H9 (cell line): ENCODE data around the gene KLHL21. TPM values are rescaled to one million over a fixed set of nuclear protein-coding genes. Genes with fewer than 3 reads are reported as not detected.
A peak's percentile ranks its signal among the peaks of the same experiment; 100 is the strongest.

Experiments used
- DNase-seq: peaks from one replicate; pipeline ENCODE4 v3.0.0-alpha.2; 2017
- H2AFZ ChIP-seq: one replicate; pipeline ENCODE4 v1.6.1; 2013; ENCODE audit warnings: mild to moderate bottlenecking, low read length, control low read depth, moderate library complexity
- H2AK5ac ChIP-seq: 2 replicates; pipeline ENCODE4 v1.6.1; 2013; ENCODE audit warnings: low read length, control low read depth, mixed read lengths; ENCODE audit not compliant: insufficient read length
- H2BK120ac ChIP-seq: one replicate; pipeline ENCODE4 v1.6.1; 2013; ENCODE audit warnings: low read depth, mild to moderate bottlenecking, low read length, control low read depth, inconsistent platforms; ENCODE audit not compliant: poor library complexity, severe bottlenecking
- H2BK12ac ChIP-seq: 2 replicates; pipeline ENCODE4 v1.6.1; 2013; ENCODE audit warnings: low read length, control low read depth, mixed read lengths, low read depth; ENCODE audit not compliant: insufficient read length
- H2BK15ac ChIP-seq: 2 replicates; pipeline ENCODE4 v1.6.1; 2013; ENCODE audit warnings: low read depth, low read length, control low read depth
- H2BK20ac ChIP-seq: one replicate; pipeline ENCODE4 v1.6.1; 2013; ENCODE audit warnings: low read depth, mild to moderate bottlenecking, low read length, control low read depth, inconsistent platforms; ENCODE audit not compliant: poor library complexity, severe bottlenecking
- H2BK5ac ChIP-seq: 2 replicates; pipeline ENCODE4 v1.6.1; 2013; ENCODE audit warnings: low read length, control low read depth, mixed read lengths; ENCODE audit not compliant: insufficient read length
- H3K14ac ChIP-seq: 2 replicates; pipeline ENCODE4 v1.6.1; 2013; ENCODE audit warnings: low read length, control low read depth; ENCODE audit not compliant: insufficient read depth
- H3K18ac ChIP-seq: 2 replicates; pipeline ENCODE4 v1.6.1; 2013; ENCODE audit warnings: low read depth, mild to moderate bottlenecking, mixed read lengths, low read length, control low read depth; ENCODE audit not compliant: insufficient read length
- H3K23ac ChIP-seq: 2 replicates; pipeline ENCODE4 v1.6.1; 2013; ENCODE audit warnings: low read length, control low read depth, mixed read lengths, low read depth; ENCODE audit not compliant: insufficient read length
- H3K23me2 ChIP-seq: 2 replicates; pipeline ENCODE4 v1.6.1; 2013; ENCODE audit warnings: low read depth, mild to moderate bottlenecking, mixed read lengths, low read length, control low read depth; ENCODE audit not compliant: insufficient read length, poor library complexity, severe bottlenecking
- H3K27ac ChIP-seq: 2 replicates; pipeline ENCODE4 v1.5.1; 2013; ENCODE audit warnings: low read length, control low read depth, mixed read lengths, low read depth; ENCODE audit not compliant: insufficient read length
- H3K27me3 ChIP-seq: 2 replicates; pipeline ENCODE4 v1.6.1; 2013; ENCODE audit warnings: low read length, control low read depth, inconsistent platforms; ENCODE audit not compliant: insufficient read depth
- H3K4ac ChIP-seq: 2 replicates; pipeline ENCODE4 v1.6.1; 2013; ENCODE audit warnings: low read depth, mild to moderate bottlenecking, control low read depth, inconsistent platforms, low read length, moderate library complexity
- H3K4me1 ChIP-seq: 2 replicates; pipeline ENCODE4 v1.6.1; 2013; ENCODE audit warnings: low read length, control low read depth, inconsistent platforms; ENCODE audit not compliant: insufficient read depth
- H3K4me2 ChIP-seq: 2 replicates; pipeline ENCODE4 v1.6.1; 2013; ENCODE audit warnings: low read length, control low read depth, mixed read lengths; ENCODE audit not compliant: insufficient read length, insufficient read depth
- H3K56ac ChIP-seq: 2 replicates; pipeline ENCODE4 v1.6.1; 2013; ENCODE audit warnings: low read depth, mild to moderate bottlenecking, mixed read lengths, low read length, control low read depth; ENCODE audit not compliant: insufficient read length
- H3K79me1 ChIP-seq: 2 replicates; pipeline ENCODE4 v1.6.1; 2013; ENCODE audit warnings: low read depth, mild to moderate bottlenecking, moderate library complexity, low read length, control low read depth, inconsistent platforms; ENCODE audit not compliant: insufficient read depth, poor library complexity, severe bottlenecking
- H3K79me2 ChIP-seq: 2 replicates; pipeline ENCODE4 v1.6.1; 2013; ENCODE audit warnings: low read length, control low read depth, inconsistent platforms; ENCODE audit not compliant: insufficient read depth
- H3K9ac ChIP-seq: 2 replicates; pipeline ENCODE4 v1.6.1; 2013; ENCODE audit warnings: low read length, control low read depth, mixed read lengths; ENCODE audit not compliant: insufficient read length; ENCODE audit errors: extremely low read depth
- H3K9me3 ChIP-seq: one replicate; pipeline ENCODE4 v1.6.1; 2013; ENCODE audit warnings: low read depth, low read length, inconsistent platforms; ENCODE audit not compliant: control insufficient read depth
- H3T11ph ChIP-seq: one replicate; pipeline ENCODE4 v1.6.1; 2013; ENCODE audit warnings: mild to moderate bottlenecking, low read length, control low read depth, inconsistent platforms
- H4K20me1 ChIP-seq: one replicate; pipeline ENCODE4 v1.6.1; 2013; ENCODE audit not compliant: control insufficient read depth, insufficient read length, insufficient read depth
- H4K5ac ChIP-seq: 2 replicates; pipeline ENCODE4 v1.6.1; 2013; ENCODE audit warnings: low read depth, mild to moderate bottlenecking, mixed read lengths, low read length, control low read depth; ENCODE audit not compliant: insufficient read length
- H4K8ac ChIP-seq: replicated peaks from 2 replicates; pipeline ENCODE4 v1.6.1; 2013; ENCODE audit warnings: low read length, control low read depth, mixed read lengths, low read depth; ENCODE audit not compliant: insufficient read length
- H4K91ac ChIP-seq: 2 replicates; pipeline ENCODE4 v1.6.1; 2013; ENCODE audit warnings: low read depth, mild to moderate bottlenecking, moderate library complexity, mixed read lengths, low read length, control low read depth; ENCODE audit not compliant: insufficient read length
- H3K27ac Mint-ChIP-seq, 3 experiments: 2 replicates in 2 of 3; 3 replicates in 1 of 3; pipeline ENCODE4 v1.8.0; 2020 to 2021; ENCODE audit warnings: mixed read lengths in 3 of 3, mild to moderate bottlenecking in 1 of 3, moderate library complexity in 1 of 3
- H3K27me3 Mint-ChIP-seq: 2 replicates; pipeline ENCODE4 v1.8.0; 2021; ENCODE audit warnings: low read depth, mild to moderate bottlenecking, moderate library complexity, mixed read lengths
- H3K36me3 Mint-ChIP-seq, 3 experiments: 2 replicates in 2 of 3; 3 replicates in 1 of 3; pipeline ENCODE4 v1.8.0; 2020 to 2021; ENCODE audit warnings: low read depth in 3 of 3, mixed read lengths in 3 of 3; ENCODE audit not compliant: insufficient read depth in 1 of 3
- H3K4me1 Mint-ChIP-seq, 2 experiments: 2 replicates each; pipeline ENCODE4 v1.8.0; 2020; ENCODE audit warnings: mixed read lengths in 2 of 2
- H3K4me3 Mint-ChIP-seq, 2 experiments: 2 replicates in 1 of 2; 3 replicates in 1 of 2; pipeline ENCODE4 v1.8.0; 2020 to 2021; ENCODE audit warnings: mild to moderate bottlenecking in 2 of 2, mixed read lengths in 2 of 2, moderate library complexity in 1 of 2
- H3K9me3 Mint-ChIP-seq, 2 experiments: 2 replicates in 1 of 2; 3 replicates in 1 of 2; pipeline ENCODE4 v1.8.0; 2020; ENCODE audit warnings: mild to moderate bottlenecking in 2 of 2, mixed read lengths in 2 of 2, moderate library complexity in 1 of 2
- WGBS: extraction: QIAGEN DNeasy Blood & Tissue Kit; methylation state at CpG from one replicate; pipeline ENCODE4 v1.1.7; 2013; ENCODE audit warnings: missing lambda C conversion rate, low lambda C conversion rate, mixed read lengths; ENCODE audit not compliant: insufficient read length; ENCODE audit errors: extremely low coverage; 5-methylcytosine and 5-hydroxymethylcytosine counted together
- total RNA-seq: library from RNA; stranded (reverse); gene quantifications from 2 replicates; pipeline ENCODE4 v1.2.1, GENCODE V29; 2021
- TF ChIP-seq, protein P1 (sequence below): fragments of 200-600 bp; sonication (generic); conservative IDR thresholded peaks from 3 replicates; pipeline ENCODE4 v1.8.0; 2021; ENCODE audit warnings: antibody characterized with exemption, mild to moderate bottlenecking

Gene KLHL21
- total RNA-seq, 1 experiment from 2014 or later: 31.9 TPM

DNA sequence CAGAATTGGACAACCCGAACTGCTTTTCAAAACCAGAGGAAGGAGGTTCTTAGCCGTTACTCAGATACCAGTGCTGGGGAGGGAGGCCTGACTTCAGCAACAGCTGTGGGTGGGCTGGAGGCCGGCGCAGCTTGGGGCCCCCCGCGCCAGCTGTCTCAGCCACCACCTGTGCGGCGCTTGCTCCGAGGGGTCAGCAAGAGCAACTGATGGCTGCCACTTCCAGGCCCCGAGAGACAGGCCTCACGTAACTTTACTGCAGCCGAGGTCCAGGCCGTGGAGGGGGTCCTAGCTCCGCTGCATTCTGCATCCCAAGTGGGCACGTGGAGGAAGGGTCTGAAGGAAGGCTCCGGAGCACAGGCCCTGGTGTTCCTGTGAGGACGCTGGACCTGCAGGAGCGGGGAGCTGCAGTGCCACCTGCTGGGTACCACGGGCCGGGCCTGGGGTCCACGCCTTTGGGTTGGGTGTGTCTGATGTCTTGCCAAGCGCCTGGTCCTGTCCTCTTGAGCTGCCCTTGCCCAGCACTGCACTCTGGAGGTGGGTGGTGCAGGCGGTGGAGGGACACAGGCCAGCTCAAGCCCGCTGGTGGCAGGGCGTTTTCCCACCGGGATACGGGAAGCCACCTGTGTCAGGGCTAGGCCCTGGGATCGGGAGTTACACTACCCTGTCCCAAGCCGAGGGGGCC lies 31.8 kb upstream of the KLHL21 start:
- H3K27ac Mint-ChIP-seq: no peak overlapping the region
- H3K4me1 Mint-ChIP-seq: no peaks in the 10 kb centered on the region
- no peak overlapping the region for H3K56ac ChIP-seq
- H4K20me1 ChIP-seq: no peaks in the 10 kb centered on the region
- no peaks in the 10 kb centered on the region; the same call in 1 of the 2 replicates for H3K27me3 Mint-ChIP-seq
- no peak overlapping the region for H2AFZ ChIP-seq
- no peak overlapping the region for H2BK12ac ChIP-seq
- no CpG with 5 or more reads among the region's 29 CpGs for WGBS
- no peak overlapping the region for H3K9ac ChIP-seq
- H4K91ac ChIP-seq: no peak overlapping the region
- no peaks in the 10 kb centered on the region for H3K9me3 ChIP-seq
- H3K4ac ChIP-seq: no peak overlapping the region
- TF ChIP-seq, protein P1, sequence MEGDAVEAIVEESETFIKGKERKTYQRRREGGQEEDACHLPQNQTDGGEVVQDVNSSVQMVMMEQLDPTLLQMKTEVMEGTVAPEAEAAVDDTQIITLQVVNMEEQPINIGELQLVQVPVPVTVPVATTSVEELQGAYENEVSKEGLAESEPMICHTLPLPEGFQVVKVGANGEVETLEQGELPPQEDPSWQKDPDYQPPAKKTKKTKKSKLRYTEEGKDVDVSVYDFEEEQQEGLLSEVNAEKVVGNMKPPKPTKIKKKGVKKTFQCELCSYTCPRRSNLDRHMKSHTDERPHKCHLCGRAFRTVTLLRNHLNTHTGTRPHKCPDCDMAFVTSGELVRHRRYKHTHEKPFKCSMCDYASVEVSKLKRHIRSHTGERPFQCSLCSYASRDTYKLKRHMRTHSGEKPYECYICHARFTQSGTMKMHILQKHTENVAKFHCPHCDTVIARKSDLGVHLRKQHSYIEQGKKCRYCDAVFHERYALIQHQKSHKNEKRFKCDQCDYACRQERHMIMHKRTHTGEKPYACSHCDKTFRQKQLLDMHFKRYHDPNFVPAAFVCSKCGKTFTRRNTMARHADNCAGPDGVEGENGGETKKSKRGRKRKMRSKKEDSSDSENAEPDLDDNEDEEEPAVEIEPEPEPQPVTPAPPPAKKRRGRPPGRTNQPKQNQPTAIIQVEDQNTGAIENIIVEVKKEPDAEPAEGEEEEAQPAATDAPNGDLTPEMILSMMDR: peak; percentile 55; the same call in 2 of the 3 replicates
- peaks cover 27 to 85% (median 72%) of the 10 kb centered on the region in 3 experiments for H3K36me3 Mint-ChIP-seq
- DNase-seq: peak; percentile 78
- no peak overlapping the region for H2BK120ac ChIP-seq
- H2AK5ac ChIP-seq: no peak overlapping the region
- no peaks in the 10 kb centered on the region for H3K27me3 ChIP-seq
- no peak overlapping the region for H4K5ac ChIP-seq
- H3K23me2 ChIP-seq: no peaks in the 10 kb centered on the region
- no peak overlapping the region for H3K4me2 ChIP-seq
- no peaks in the 10 kb centered on the region for H3K79me2 ChIP-seq
- no peaks in the 10 kb centered on the region for H3K79me1 ChIP-seq
- no peak overlapping the region for H4K8ac ChIP-seq
- H2BK5ac ChIP-seq: no peak overlapping the region
- no peak overlapping the region; a peak in 1 of 5 replicates for H3K4me3 Mint-ChIP-seq
- no peaks in the 10 kb centered on the region for H3K4me1 ChIP-seq
- no peak overlapping the region for H3K14ac ChIP-seq
- H3K18ac ChIP-seq: no peak overlapping the region
- no peak overlapping the region for H3T11ph ChIP-seq
- H3K23ac ChIP-seq: no peak overlapping the region
- H2BK15ac ChIP-seq: no peak overlapping the region
- no peak overlapping the region for H2BK20ac ChIP-seq
- no peaks in the 10 kb centered on the region for H3K9me3 Mint-ChIP-seq
- H3K27ac ChIP-seq: no peak overlapping the region
